ENCODE measurements around the gene GSC2.
"Not testable (repeated sequence)": the region's sequence is repeated elsewhere in the genome, so short reads cannot be mapped to it uniquely, and the experiment has no call there.

The GSC2 gene

GRCh38 chr22:19177164-19178064 is 27.3 kb upstream of the GSC2 start:
- no peak for DNase-seq

GRCh38 chr22:19176732-19177131 is 26.6 kb upstream of the GSC2 start:
- no peak for DNase-seq

GRCh38 chr22:19176175-19176643 is 26.1 kb upstream of the GSC2 start:
- no peak for DNase-seq

- no peak for DNase-seq
These were observed 25.6 kb upstream of the GSC2 start for GRCh38 chr22:19175602-19176174.

GRCh38 chr22:19175026-19175601 is 25.0 kb upstream of the GSC2 start:
- DNase-seq = no peak

- peak in 1 of 2 donors; percentile 53 for DNase-seq
These were observed 24.3 kb upstream of the GSC2 start for GRCh38 chr22:19174106-19175025.

GRCh38 chr22:19173047-19174035 is 23.2 kb upstream of the GSC2 start:
- DNase-seq = no peak

GRCh38 chr22:19172213-19173046 is 22.3 kb upstream of the GSC2 start:
- DNase-seq = no peak

GRCh38 chr22:19169947-19170318 is 19.8 kb upstream of the GSC2 start:
- no peak for DNase-seq

- DNase-seq = no peak
These were observed 19.2 kb upstream of the GSC2 start for GRCh38 chr22:19169002-19169946.

GRCh38 chr22:19168088-19168890 is 18.2 kb upstream of the GSC2 start:
- DNase-seq = no peak

- DNase-seq = no peak
These were observed 17.2 kb upstream of the GSC2 start for GRCh38 chr22:19167106-19167869.

- no peak for DNase-seq
These were observed 16.3 kb upstream of the GSC2 start for GRCh38 chr22:19166421-19166820.

GRCh38 chr22:19164425-19164824 is 14.3 kb upstream of the GSC2 start:
- DNase-seq = no peak

- not testable (repeated sequence) for DNase-seq
These were observed 8.6 kb upstream of the GSC2 start for GRCh38 chr22:19158649-19159048.

- DNase-seq = not testable (repeated sequence)
These were observed 6.0 kb upstream of the GSC2 start for GRCh38 chr22:19156109-19156508.
